SU-DHL-6 (cell line): Measurements from ENCODE around the gene COL25A1.
"Not testable (repeated sequence)": the region's sequence is repeated elsewhere in the genome, so short reads cannot be mapped to it uniquely, and the experiment has no call there.

Experiments used
- H2AFZ ChIP-seq: fragments of 200-600 bp; sonication (generic); 2 replicates; pipeline ENCODE4 v1.6.1; 2014; ENCODE audit warnings: low read depth, mild to moderate bottlenecking, moderate library complexity, mixed read lengths, antibody characterized with exemption, low read length; ENCODE audit not compliant: severe bottlenecking
- H3F3A ChIP-seq: fragments of 200-600 bp; shearing (Covaris generic); 2 replicates; pipeline ENCODE4 v1.6.0; 2016; ENCODE audit warnings: antibody characterized with exemption, mild to moderate bottlenecking; ENCODE audit not compliant: insufficient read depth
- H3K27ac ChIP-seq: fragments of 200-600 bp; sonication (generic); 2 replicates; pipeline ENCODE4 v1.5.1; 2016; ENCODE audit warnings: low read depth, mild to moderate bottlenecking, low read length, moderate library complexity, mixed read lengths
- H3K27me3 ChIP-seq: fragments of 200-600 bp; sonication (generic), shearing (Covaris generic); 2 replicates; pipeline ENCODE4 v1.6.0; 2014; ENCODE audit warnings: mild to moderate bottlenecking, low read length
- H3K36me3 ChIP-seq: fragments of 200-600 bp; sonication (generic); 2 replicates; pipeline ENCODE4 v1.6.1; 2014; ENCODE audit warnings: mild to moderate bottlenecking, low read length, mixed read lengths
- H3K4me2 ChIP-seq: fragments of 300-600, 200-600 bp; shearing (Covaris generic), sonication (generic); 2 replicates; pipeline ENCODE4 v1.6.0; 2014; ENCODE audit warnings: low read length, low read depth, mild to moderate bottlenecking; ENCODE audit not compliant: poor library complexity, severe bottlenecking
- H3K4me3 ChIP-seq: fragments of 200-600 bp; sonication (generic); 2 replicates; pipeline ENCODE4 v1.5.1; 2014; ENCODE audit warnings: antibody characterized with exemption, low read length, mild to moderate bottlenecking, mixed read lengths; ENCODE audit not compliant: insufficient read depth, poor library complexity, severe bottlenecking
- H3K79me2 ChIP-seq: fragments of 200-600 bp; sonication (generic); 2 replicates; pipeline ENCODE4 v1.6.1; 2014; ENCODE audit warnings: mild to moderate bottlenecking, low read length, moderate library complexity; ENCODE audit not compliant: insufficient read depth
- H3K9ac ChIP-seq: fragments of 200-600 bp; sonication (generic); 2 replicates; pipeline ENCODE4 v1.7.0; 2014; ENCODE audit warnings: mild to moderate bottlenecking, low read length
- H3K9me2 ChIP-seq: fragments of 200-600 bp; sonication (generic); replicated peaks from 2 replicates; pipeline ENCODE4 v1.6.1; 2014; ENCODE audit warnings: low read length; ENCODE audit not compliant: insufficient read depth
- H3K9me3 ChIP-seq: fragments of 200-600 bp; sonication (generic); 2 replicates; pipeline ENCODE4 v1.6.1; 2014; ENCODE audit warnings: low read length, mixed read lengths; ENCODE audit not compliant: insufficient read depth
- H4K20me1 ChIP-seq: fragments of 200-600 bp; sonication (generic); 2 replicates; pipeline ENCODE4 v1.6.1; 2014; ENCODE audit warnings: low read depth, mild to moderate bottlenecking, antibody characterized with exemption, low read length, moderate library complexity, mixed read lengths
- EZH2phosphoT487 ChIP-seq: fragments of 200-600 bp; sonication (generic), shearing (Covaris generic); conservative IDR thresholded peaks from 2 replicates; pipeline ENCODE4 v1.6.1; 2018; ENCODE audit warnings: mild to moderate bottlenecking, antibody characterized with exemption, low read length, moderate library complexity, mixed read lengths
- TF ChIP-seq, protein P1 (sequence below): fragments of 200-600 bp; sonication (generic); IDR thresholded peaks from one replicate; pipeline ENCODE4 v1.5.1; 2017; ENCODE audit warnings: antibody characterized with exemption, mild to moderate bottlenecking, low read length, moderate library complexity; ENCODE audit not compliant: insufficient read depth, poor library complexity, severe bottlenecking

Gene COL25A1

DNA sequence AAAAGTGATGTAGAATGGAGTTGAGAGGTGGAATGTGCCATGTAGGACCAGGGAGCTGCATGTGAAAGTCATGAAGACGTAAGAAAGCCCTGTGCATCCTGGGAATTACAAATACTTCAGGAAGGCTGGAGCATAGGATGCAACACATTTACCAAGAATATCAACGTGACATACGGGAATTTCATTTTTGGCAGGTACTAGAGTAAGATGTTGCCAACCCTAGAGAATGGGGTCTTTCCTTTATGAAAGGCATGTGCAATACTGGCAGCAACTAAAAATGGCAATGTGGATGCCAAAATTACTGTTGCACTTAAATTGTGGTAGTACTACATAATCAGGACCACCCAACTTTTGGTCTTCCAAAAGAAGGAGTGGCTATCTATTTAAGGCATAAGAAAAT is 188.0 kb downstream of the COL25A1 start:
- no peaks in the 10 kb centered on the region for H4K20me1 ChIP-seq
- no peaks in the 10 kb centered on the region for H3K27me3 ChIP-seq
- H3K4me2 ChIP-seq = no peak overlapping the region
- H3K27ac ChIP-seq = no peak overlapping the region
- TF ChIP-seq EZH2phosphoT487 = no peak
- TF ChIP-seq, protein P1, sequence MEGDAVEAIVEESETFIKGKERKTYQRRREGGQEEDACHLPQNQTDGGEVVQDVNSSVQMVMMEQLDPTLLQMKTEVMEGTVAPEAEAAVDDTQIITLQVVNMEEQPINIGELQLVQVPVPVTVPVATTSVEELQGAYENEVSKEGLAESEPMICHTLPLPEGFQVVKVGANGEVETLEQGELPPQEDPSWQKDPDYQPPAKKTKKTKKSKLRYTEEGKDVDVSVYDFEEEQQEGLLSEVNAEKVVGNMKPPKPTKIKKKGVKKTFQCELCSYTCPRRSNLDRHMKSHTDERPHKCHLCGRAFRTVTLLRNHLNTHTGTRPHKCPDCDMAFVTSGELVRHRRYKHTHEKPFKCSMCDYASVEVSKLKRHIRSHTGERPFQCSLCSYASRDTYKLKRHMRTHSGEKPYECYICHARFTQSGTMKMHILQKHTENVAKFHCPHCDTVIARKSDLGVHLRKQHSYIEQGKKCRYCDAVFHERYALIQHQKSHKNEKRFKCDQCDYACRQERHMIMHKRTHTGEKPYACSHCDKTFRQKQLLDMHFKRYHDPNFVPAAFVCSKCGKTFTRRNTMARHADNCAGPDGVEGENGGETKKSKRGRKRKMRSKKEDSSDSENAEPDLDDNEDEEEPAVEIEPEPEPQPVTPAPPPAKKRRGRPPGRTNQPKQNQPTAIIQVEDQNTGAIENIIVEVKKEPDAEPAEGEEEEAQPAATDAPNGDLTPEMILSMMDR = no peak
- H3K9me3 ChIP-seq = no peaks in the 10 kb centered on the region
- no peaks in the 10 kb centered on the region for H3K36me3 ChIP-seq
- no peaks in the 10 kb centered on the region for H3K9me2 ChIP-seq
- H3F3A ChIP-seq = no peaks in the 10 kb centered on the region
- no peak overlapping the region for H2AFZ ChIP-seq
- no peak overlapping the region for H3K4me3 ChIP-seq
- no peaks in the 10 kb centered on the region for H3K79me2 ChIP-seq
- H3K9ac ChIP-seq = no peak overlapping the region

DNA sequence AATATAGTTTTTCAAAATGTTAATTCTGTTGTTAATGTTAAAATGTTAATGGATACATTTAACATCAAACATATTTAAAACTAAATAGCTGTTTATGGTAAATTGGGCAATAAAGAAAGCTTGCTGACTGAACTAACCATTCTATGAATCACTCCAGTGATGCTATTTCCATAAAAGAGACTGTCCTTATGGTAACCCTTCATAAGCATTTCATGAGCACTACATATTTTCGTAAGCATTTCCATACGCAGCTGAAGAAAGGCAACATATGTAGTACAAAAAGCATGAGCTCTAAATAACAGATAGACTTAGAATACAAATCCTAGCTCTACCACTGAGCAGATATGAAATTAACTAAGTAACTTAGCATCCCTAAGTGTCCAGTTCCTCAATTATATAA is 188.9 kb downstream of the COL25A1 start:
- Histone ChIP-seq H3K27ac (no peak overlapping the region), H3K9ac (no peak overlapping the region), H2AFZ (no peak overlapping the region), H3K9me3 (no peaks in the 10 kb centered on the region), H3K9me2 (no peaks in the 10 kb centered on the region), H3F3A (no peaks in the 10 kb centered on the region), H3K4me3 (no peak overlapping the region), H3K36me3 (no peaks in the 10 kb centered on the region), H3K4me2 (no peak overlapping the region), H3K27me3 (no peaks in the 10 kb centered on the region), H3K79me2 (no peaks in the 10 kb centered on the region), H4K20me1 (no peaks in the 10 kb centered on the region)
- TF ChIP-seq, protein P1 = no peak
- TF ChIP-seq EZH2phosphoT487 = no peak

DNA sequence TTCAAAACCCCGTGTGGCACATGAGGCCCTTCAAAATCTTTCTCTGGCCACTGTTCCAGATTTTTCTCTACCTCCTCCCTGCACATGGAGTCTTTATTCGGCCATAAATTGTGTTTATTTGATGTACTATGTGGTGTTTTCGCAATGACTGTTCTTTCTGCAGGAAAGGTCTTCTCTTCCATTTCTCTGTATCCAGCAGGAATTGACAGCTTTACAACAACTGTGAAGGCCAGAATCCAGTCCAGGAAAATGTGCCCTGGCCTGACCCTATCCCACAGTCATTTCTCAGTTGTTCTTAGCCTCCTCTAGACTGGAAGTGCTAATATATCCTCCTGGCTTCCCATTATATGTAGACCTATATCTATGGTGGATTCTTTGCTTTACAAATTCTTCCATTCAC is 191.4 kb downstream of the COL25A1 start:
- H2AFZ ChIP-seq = no peak overlapping the region
- no peak overlapping the region for H3K4me2 ChIP-seq
- no peak overlapping the region for H3K4me3 ChIP-seq
- H3K27me3 ChIP-seq = no peaks in the 10 kb centered on the region
- H3K9ac ChIP-seq = no peak overlapping the region
- no peaks in the 10 kb centered on the region for H3F3A ChIP-seq
- H3K9me3 ChIP-seq = no peaks in the 10 kb centered on the region
- no peaks in the 10 kb centered on the region for H4K20me1 ChIP-seq
- H3K36me3 ChIP-seq = no peaks in the 10 kb centered on the region
- no peaks in the 10 kb centered on the region for H3K79me2 ChIP-seq
- no peaks in the 10 kb centered on the region for H3K9me2 ChIP-seq
- no peak for TF ChIP-seq EZH2phosphoT487
- TF ChIP-seq, protein P1 = no peak
- no peak overlapping the region for H3K27ac ChIP-seq

DNA sequence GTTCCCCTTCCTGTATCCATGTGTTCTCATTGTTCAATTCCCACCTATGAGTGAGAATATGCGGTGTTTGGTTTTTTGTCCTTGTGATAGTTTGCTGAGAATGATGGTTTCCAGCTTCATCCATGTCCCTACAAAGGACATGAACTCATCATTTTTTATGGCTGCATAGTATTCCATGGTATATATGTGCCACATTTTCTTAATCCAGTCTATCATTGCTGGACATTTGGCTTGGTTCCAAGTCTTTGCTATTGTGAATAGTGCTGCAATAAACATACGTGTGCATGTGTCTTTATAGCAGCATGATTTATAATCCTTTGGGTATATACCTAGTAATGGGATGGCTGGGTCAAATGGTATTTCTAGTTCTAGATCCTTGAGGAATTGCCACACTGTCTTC is 194.2 kb downstream of the COL25A1 start:
- H3K9ac ChIP-seq, H3K4me2 ChIP-seq, H3K4me3 ChIP-seq, H3F3A ChIP-seq, H3K79me2 ChIP-seq, H3K36me3 ChIP-seq, H3K27me3 ChIP-seq, H3K9me3 ChIP-seq, H2AFZ ChIP-seq, H3K9me2 ChIP-seq, H3K27ac ChIP-seq, H4K20me1 ChIP-seq: not testable (repeated sequence)
